DND-41 (cell line): ENCODE results near the gene SDC4.

Experiments used
- ATAC-seq: fragments of 200-7000 bp; cut with Tn5 transposase; 3 replicates; pipeline ENCODE4 v1.9.1; 2021; ENCODE audit warnings: low read depth; ENCODE audit not compliant: insufficient read depth
- DNase-seq: peaks from one replicate; pipeline ENCODE4 v3.0.0-alpha.2; 2020
- H2AFZ ChIP-seq: 2 replicates; pipeline ENCODE4 v1.6.0; 2012; ENCODE audit warnings: low read depth, low read length
- H3K27ac ChIP-seq: 2 replicates; pipeline ENCODE4 v1.5.1; 2012; ENCODE audit warnings: low read length, inconsistent platforms
- H3K27me3 ChIP-seq: fragments of 200-600 bp; sonication (generic); 2 replicates; pipeline ENCODE4 v1.6.0; 2012; ENCODE audit warnings: low read length, mild to moderate bottlenecking, inconsistent platforms; ENCODE audit not compliant: insufficient read depth, poor library complexity
- H3K36me3 ChIP-seq: 2 replicates; pipeline ENCODE4 v1.5.1; 2012; ENCODE audit warnings: low read length, inconsistent platforms; ENCODE audit not compliant: insufficient read depth
- H3K4me1 ChIP-seq: 2 replicates; pipeline ENCODE4 v1.5.1; 2012; ENCODE audit warnings: mild to moderate bottlenecking, low read length; ENCODE audit not compliant: insufficient read depth
- H3K4me2 ChIP-seq: 2 replicates; pipeline ENCODE4 v1.6.0; 2012; ENCODE audit warnings: mild to moderate bottlenecking, moderate library complexity, low read length, inconsistent platforms; ENCODE audit not compliant: insufficient read depth
- H3K4me3 ChIP-seq, 2 experiments: fragments of 200-600 bp in 1 of 2; shearing (Covaris generic) in 1 of 2; 2 replicates each; pipeline ENCODE4 v1.5.1; 2012 to 2016; ENCODE audit warnings: inconsistent platforms in 2 of 2, low read length in 2 of 2, mild to moderate bottlenecking in 2 of 2, low read depth in 1 of 2, moderate library complexity in 1 of 2
- H3K79me2 ChIP-seq: 2 replicates; pipeline ENCODE4 v1.6.0; 2012; ENCODE audit warnings: low read length, inconsistent platforms; ENCODE audit not compliant: insufficient read depth
- H3K9ac ChIP-seq: 2 replicates; pipeline ENCODE4 v1.6.0; 2012; ENCODE audit warnings: low read depth, mild to moderate bottlenecking, inconsistent platforms, low read length, moderate library complexity
- H3K9me3 ChIP-seq: 2 replicates; pipeline ENCODE4 v1.5.1; 2012; ENCODE audit warnings: low read length, moderate library complexity, mild to moderate bottlenecking, inconsistent platforms; ENCODE audit not compliant: insufficient read depth, severe bottlenecking
- H4K20me1 ChIP-seq: 2 replicates; pipeline ENCODE4 v1.6.0; 2012; ENCODE audit warnings: low read length; ENCODE audit not compliant: insufficient read depth
- CTCF ChIP-seq: IDR thresholded peaks from 2 replicates; pipeline ENCODE4 v1.5.1; 2012; ENCODE audit warnings: borderline replicate concordance, low read length, moderate library complexity, mild to moderate bottlenecking; ENCODE audit not compliant: poor library complexity, severe bottlenecking; ENCODE audit errors: extremely low read depth
- EZH2 ChIP-seq: IDR thresholded peaks from 3 replicates; pipeline ENCODE4 v1.6.1; 2012; ENCODE audit warnings: borderline replicate concordance, low read depth, mild to moderate bottlenecking, moderate library complexity, low read length, inconsistent platforms; ENCODE audit not compliant: severe bottlenecking

SDC4 gene

GRCh38 chr20:45323731-45324130 is 24.5 kb downstream of the SDC4 start:
- no peak overlapping the region for H3K4me3 ChIP-seq
- no peak overlapping the region for H3K27ac ChIP-seq
- no peaks in the 10 kb centered on the region for H3K36me3 ChIP-seq
- H2AFZ ChIP-seq, result no peak overlapping the region
- H4K20me1 ChIP-seq, result no peaks in the 10 kb centered on the region
- no peaks in the 10 kb centered on the region for H3K9me3 ChIP-seq
- no peak for DNase-seq
- H3K4me1 ChIP-seq, result peaks cover 26% of the 10 kb centered on the region
- no peak for TF ChIP-seq CTCF
- no peak for TF ChIP-seq EZH2
- no peaks in the 10 kb centered on the region for H3K79me2 ChIP-seq
- ATAC-seq, result no peak
- H3K27me3 ChIP-seq, result peaks cover 4% of the 10 kb centered on the region
- no peak overlapping the region for H3K9ac ChIP-seq
- H3K4me2 ChIP-seq, result no peak overlapping the region

- ATAC-seq, result no peak
- Histone ChIP-seq H3K36me3 (no peaks in the 10 kb centered on the region), H4K20me1 (no peaks in the 10 kb centered on the region), H3K4me2 (no peak overlapping the region), H3K4me3 (no peak overlapping the region), H3K9me3 (no peaks in the 10 kb centered on the region), H3K27me3 (peaks cover 4% of the 10 kb centered on the region), H2AFZ (no peak overlapping the region), H3K9ac (no peak overlapping the region), H3K4me1 (peaks cover 33% of the 10 kb centered on the region), H3K79me2 (no peaks in the 10 kb centered on the region), H3K27ac (no peak overlapping the region)
- no peak for DNase-seq
- TF ChIP-seq EZH2 (no peak), CTCF (no peak)
Observed at GRCh38 chr20:45322952-45323383, 25.3 kb downstream of the SDC4 start.

- DNase-seq (peak; percentile 61), ATAC-seq (peak; percentile 68)
- Histone ChIP-seq H3K9me3 (no peaks in the 10 kb centered on the region), H3K27me3 (no peaks in the 10 kb centered on the region), H3K4me3 (no peak overlapping the region), H3K79me2 (no peaks in the 10 kb centered on the region), H3K4me2 (no peak overlapping the region), H3K36me3 (no peaks in the 10 kb centered on the region), H4K20me1 (no peaks in the 10 kb centered on the region), H3K4me1 (peaks cover 35% of the 10 kb centered on the region), H2AFZ (no peak overlapping the region), H3K27ac (no peak overlapping the region), H3K9ac (no peak overlapping the region)
- TF ChIP-seq EZH2 (no peak), CTCF (no peak)
Observed at GRCh38 chr20:45320948-45321595, 27.2 kb downstream of the SDC4 start.

GRCh38 chr20:45318948-45319347 is 29.3 kb downstream of the SDC4 start:
- Histone ChIP-seq H3K27ac (peak overlapping the region; percentile 80), H3K4me3 (peak overlapping the region in 1 of 2 experiments; percentile 21; a peak in 1 of 4 replicates), H2AFZ (peak overlapping the region; percentile 93), H3K9ac (peak overlapping the region; percentile 39; the same call in 1 of the 2 replicates), H3K9me3 (no peaks in the 10 kb centered on the region), H3K79me2 (no peaks in the 10 kb centered on the region), H3K4me2 (peak overlapping the region; percentile 49), H4K20me1 (no peaks in the 10 kb centered on the region), H3K36me3 (no peaks in the 10 kb centered on the region), H3K27me3 (no peaks in the 10 kb centered on the region), H3K4me1 (peaks cover 35% of the 10 kb centered on the region)
- ATAC-seq (peak; percentile 69), DNase-seq (peak; percentile 64)
- TF ChIP-seq CTCF, result no peak
- TF ChIP-seq EZH2, result no peak
